OCI-LY7 (cell line): Measurements from ENCODE around the gene WDR7. TPM values are rescaled to one million over a fixed set of nuclear protein-coding genes. Genes with fewer than 3 reads are reported as not detected.

ENCODE experiments used
- BruUV-seq: library from RNA; stranded (reverse); fragments of 400-500 nt; replicated peaks from 2 replicates; lab custom pipeline; 2021; lab: Mats Ljungman, UMichigan
- CTCF ChIA-PET: fragments of 300-600 bp; sonication (Branson Sonifier 250); formaldehyde crosslinking; loops from one replicate; lab custom pipeline; 2022; ENCODE audit warnings: antibody characterized with exemption; ENCODE audit not compliant: unreplicated experiment; lab: Charles Lee
- POLR2A ChIA-PET: fragments of 300-600 bp; sonication (Branson Sonifier 250); formaldehyde crosslinking; loops from one replicate; lab custom pipeline; 2022; ENCODE audit warnings: antibody characterized with exemption; lab: Charles Lee
- DNase-seq: peaks from one replicate; pipeline ENCODE4 v3.0.0-alpha.2; 2015; ENCODE audit warnings: low spot score
- H2AFZ ChIP-seq: fragments of 200-600 bp; sonication (generic), shearing (Covaris generic); 2 replicates; pipeline ENCODE4 v1.6.1; 2014; ENCODE audit warnings: mild to moderate bottlenecking, antibody characterized with exemption, low read length, moderate library complexity
- H3K27ac ChIP-seq: fragments of 200-600 bp; sonication (generic); 2 replicates; pipeline ENCODE4 v1.5.1; 2014; ENCODE audit warnings: mixed run types, low read depth, mild to moderate bottlenecking, moderate library complexity, low read length, inconsistent platforms; ENCODE audit not compliant: poor library complexity, severe bottlenecking
- H3K36me3 ChIP-seq: fragments of 200-600 bp; sonication (generic); 2 replicates; pipeline ENCODE4 v1.6.1; 2014; ENCODE audit warnings: mild to moderate bottlenecking, antibody characterized with exemption, low read length, moderate library complexity, mixed read lengths; ENCODE audit not compliant: insufficient read depth
- H3K4me1 ChIP-seq: fragments of 200-600 bp; sonication (generic); 2 replicates; pipeline ENCODE4 v1.5.1; 2014; ENCODE audit warnings: mild to moderate bottlenecking, low read length; ENCODE audit not compliant: insufficient read depth, poor library complexity, severe bottlenecking
- H3K4me2 ChIP-seq: fragments of 200-600 bp; sonication (generic); 2 replicates; pipeline ENCODE4 v1.6.1; 2014; ENCODE audit warnings: mild to moderate bottlenecking, low read length
- H3K4me3 ChIP-seq: fragments of 200-600 bp; sonication (generic); 2 replicates; pipeline ENCODE4 v1.5.1; 2014; ENCODE audit warnings: mild to moderate bottlenecking, low read depth, low read length; ENCODE audit not compliant: poor library complexity, severe bottlenecking
- H3K79me2 ChIP-seq: fragments of 200-600 bp; sonication (generic); 2 replicates; pipeline ENCODE4 v1.6.1; 2016; ENCODE audit warnings: low read depth, mild to moderate bottlenecking, low read length, moderate library complexity, mixed read lengths; ENCODE audit not compliant: insufficient read depth
- H3K9me2 ChIP-seq: fragments of 200-600 bp; sonication (generic); 2 replicates; pipeline ENCODE4 v1.6.1; 2016; ENCODE audit warnings: mild to moderate bottlenecking, low read length, mixed read lengths; ENCODE audit not compliant: insufficient read depth
- H3K9me3 ChIP-seq: fragments of 200-600 bp; sonication (generic); 2 replicates; pipeline ENCODE4 v1.6.1; 2014; ENCODE audit warnings: mild to moderate bottlenecking, mixed run types, low read length, mixed read lengths
- H4K20me1 ChIP-seq: fragments of 200-600 bp; sonication (generic); 2 replicates; pipeline ENCODE4 v1.6.1; 2014; ENCODE audit warnings: mild to moderate bottlenecking, antibody characterized with exemption, low read length, moderate library complexity, mixed read lengths; ENCODE audit not compliant: insufficient read depth
- CTCF ChIP-seq: fragments of 200-600 bp; sonication (generic); conservative IDR thresholded peaks from 2 replicates; pipeline ENCODE4 v1.5.1; 2014; ENCODE audit warnings: mild to moderate bottlenecking, antibody characterized with exemption, low read length, moderate library complexity, mixed read lengths
- EZH2phosphoT487 ChIP-seq: fragments of 200-600 bp; sonication (generic); IDR thresholded peaks from 2 replicates; pipeline ENCODE4 v1.6.1; 2018; ENCODE audit warnings: low read depth, borderline replicate concordance, mild to moderate bottlenecking, mixed run types, antibody characterized with exemption, low read length, moderate library complexity, mixed read lengths
- intact Hi-C: fragments of 100-400 bp; cut with micrococcal nuclease; formaldehyde crosslinking; loops from one replicate; pipeline ENCODE4 v1.10.0; 2022; ENCODE audit not compliant: unreplicated experiment
- total RNA-seq, 2 experiments: library from RNA; depleted of rRNA in 1 of 2; stranded (reverse); fragments of >200 nt in 1 of 2; shearing (Covaris generic) in 1 of 2; gene quantifications; 2 replicates each; pipeline ENCODE4 v1.2.3, GENCODE V29; 2014 to 2022

Gene WDR7
- total RNA-seq, 2 experiments from 2014 or later: 13.2 to 17.1 TPM

GRCh38 chr18:56987236-56987635, 336.1 kb downstream of the WDR7 start:
- Histone ChIP-seq H3K4me2 (no peak overlapping the region), H3K27ac (no peak overlapping the region), H3K4me3 (no peak overlapping the region), H3K9me2 (no peaks in the 10 kb centered on the region), H3K4me1 (no peaks in the 10 kb centered on the region), H3K9me3 (no peaks in the 10 kb centered on the region), H2AFZ (no peak overlapping the region), H4K20me1 (no peaks in the 10 kb centered on the region), H3K79me2 (no peaks in the 10 kb centered on the region), H3K36me3 (no peaks in the 10 kb centered on the region)
- no peak for DNase-seq
- TF ChIP-seq CTCF (no peak), EZH2phosphoT487 (no peak)
- intact Hi-C loops: no loop called here
- no TSS peak for BruUV-seq
- CTCF ChIA-PET: no interaction called here
- POLR2A ChIA-PET: no interaction called here

DNA sequence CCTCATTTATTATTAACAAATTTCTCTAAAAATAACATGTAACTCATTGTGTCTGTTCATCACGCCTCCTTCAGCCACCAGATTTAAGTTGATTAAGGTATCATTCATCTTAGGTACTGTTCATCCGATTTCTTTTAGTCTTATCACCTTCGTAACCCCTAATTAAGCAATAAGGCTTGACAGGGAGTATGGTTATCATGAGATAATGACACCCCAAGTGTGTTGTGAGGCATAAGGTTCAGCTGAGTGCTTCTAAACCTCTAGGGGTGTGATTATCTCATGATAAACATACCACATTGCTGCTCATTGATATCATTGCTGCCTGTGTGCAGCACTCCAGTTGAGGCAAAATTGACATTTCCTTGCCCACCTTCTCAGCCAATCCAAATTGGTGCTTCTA, 336.9 kb downstream of the WDR7 start:
- Histone ChIP-seq H4K20me1 (no peaks in the 10 kb centered on the region), H3K9me2 (no peaks in the 10 kb centered on the region), H3K9me3 (no peaks in the 10 kb centered on the region), H3K27ac (no peak overlapping the region), H3K4me1 (no peaks in the 10 kb centered on the region), H2AFZ (no peak overlapping the region), H3K79me2 (no peaks in the 10 kb centered on the region), H3K36me3 (no peaks in the 10 kb centered on the region), H3K4me3 (no peak overlapping the region), H3K4me2 (no peak overlapping the region)
- no TSS peak for BruUV-seq
- intact Hi-C loops: no loop called here
- POLR2A ChIA-PET: interaction anchor here (0.6 kb wide), 1 partner anchor 15 kb away, joined by 3 read pairs; no protein-coding TSS in a partner anchor
- TF ChIP-seq EZH2phosphoT487 (no peak), CTCF (no peak)
- CTCF ChIA-PET: no interaction called here
- DNase-seq: no peak

DNA sequence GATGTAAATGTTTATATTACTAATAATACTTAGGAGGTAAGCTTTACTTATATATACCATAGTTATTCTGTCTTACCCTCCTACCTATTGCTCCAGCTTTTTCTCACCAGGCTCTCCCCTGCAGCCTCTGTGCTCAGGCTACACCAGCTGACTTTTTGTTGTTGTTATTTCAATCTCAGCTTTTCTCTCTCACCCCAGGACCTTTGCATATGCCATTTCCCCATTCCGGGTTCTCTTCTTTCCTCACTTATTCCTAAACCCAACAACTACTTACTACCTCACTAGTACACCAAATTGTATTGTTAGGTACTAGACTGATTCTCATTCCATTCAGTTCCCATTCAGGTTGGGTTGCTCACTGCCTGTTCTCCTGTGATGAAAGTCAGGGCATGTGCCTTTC, 339.5 kb downstream of the WDR7 start:
- intact Hi-C loops: no loop called here
- no peaks in the 10 kb centered on the region for H3K9me3 ChIP-seq
- no TSS peak for BruUV-seq
- no peak overlapping the region for H2AFZ ChIP-seq
- TF ChIP-seq CTCF (no peak), EZH2phosphoT487 (no peak)
- H3K4me2 ChIP-seq: no peak overlapping the region
- no peaks in the 10 kb centered on the region for H3K79me2 ChIP-seq
- H3K4me3 ChIP-seq: no peak overlapping the region
- no peaks in the 10 kb centered on the region for H3K4me1 ChIP-seq
- H3K9me2 ChIP-seq: no peaks in the 10 kb centered on the region
- no peak for DNase-seq
- no peaks in the 10 kb centered on the region for H4K20me1 ChIP-seq
- no peak overlapping the region for H3K27ac ChIP-seq
- ChIA-PET CTCF (no interaction called here), POLR2A (no interaction called here)
- no peaks in the 10 kb centered on the region for H3K36me3 ChIP-seq
